Smooth muscle cell of the brain vasculature (primary cell): Measurements from ENCODE around the gene TREML1.
"Not testable (repeated sequence)": the region's sequence is repeated elsewhere in the genome, so short reads cannot be mapped to it uniquely, and the experiment has no call there.

Experiments used
- DNase-seq: peaks from one replicate; pipeline ENCODE4 v3.0.0-alpha.2; 2012; ENCODE audit warnings: low read depth, low spot score

The TREML1 gene

GRCh38 chr6:41150671-41151070 lies 3.5 kb downstream of the TREML1 start:
- DNase-seq, result no peak

GRCh38 chr6:41147917-41148316 lies 6.2 kb downstream of the TREML1 start:
- DNase-seq, result no peak

- no peak for DNase-seq
Measured at GRCh38 chr6:41136911-41137310, 17.2 kb downstream of the TREML1 start.

- no peak for DNase-seq
Measured at GRCh38 chr6:41135062-41135832, 18.9 kb downstream of the TREML1 start.

GRCh38 chr6:41132254-41132653 lies 21.9 kb downstream of the TREML1 start:
- no peak for DNase-seq

GRCh38 chr6:41125282-41125681 lies 28.9 kb downstream of the TREML1 start:
- DNase-seq, result no peak

GRCh38 chr6:41122918-41123317 lies 31.2 kb downstream of the TREML1 start:
- no peak for DNase-seq

GRCh38 chr6:41122373-41122772 lies 31.8 kb downstream of the TREML1 start:
- DNase-seq, result no peak

- DNase-seq, result no peak
Measured at GRCh38 chr6:41120058-41120457, 34.1 kb downstream of the TREML1 start.

GRCh38 chr6:41119508-41119907 lies 34.6 kb downstream of the TREML1 start:
- DNase-seq, result no peak

GRCh38 chr6:41115027-41115426 lies 39.1 kb downstream of the TREML1 start:
- not testable (repeated sequence) for DNase-seq

- DNase-seq, result no peak
Measured at GRCh38 chr6:41111017-41111416, 43.1 kb downstream of the TREML1 start.

GRCh38 chr6:41103847-41104246 lies 50.3 kb downstream of the TREML1 start:
- no peak for DNase-seq

- DNase-seq, result no peak
Measured at GRCh38 chr6:41100871-41101287, 53.3 kb downstream of the TREML1 start.
